GM12875 (cell line): ENCODE data around the gene CTDSPL2.

Experiments
- H3K4me3 ChIP-seq: one replicate; pipeline ENCODE4 v1.5.1; 2011; ENCODE audit warnings: low read depth, low read length, control low read depth
- TF ChIP-seq, protein P1 (sequence below): IDR thresholded peaks from 2 replicates; pipeline ENCODE4 v1.5.1; 2011; ENCODE audit warnings: low read depth, mild to moderate bottlenecking, control low read depth, inconsistent platforms, low read length, moderate library complexity, borderline replicate concordance; ENCODE audit not compliant: insufficient read depth

CTDSPL2 gene

GRCh38 chr15:44426975-44427755, at the start of gene CTDSPL2:
TSS of gene CTDSPL2 (plus strand) at chr15:44427629. CDS start at chr15:44459015, 31,386 bp downstream.
- TF ChIP-seq, protein P1, sequence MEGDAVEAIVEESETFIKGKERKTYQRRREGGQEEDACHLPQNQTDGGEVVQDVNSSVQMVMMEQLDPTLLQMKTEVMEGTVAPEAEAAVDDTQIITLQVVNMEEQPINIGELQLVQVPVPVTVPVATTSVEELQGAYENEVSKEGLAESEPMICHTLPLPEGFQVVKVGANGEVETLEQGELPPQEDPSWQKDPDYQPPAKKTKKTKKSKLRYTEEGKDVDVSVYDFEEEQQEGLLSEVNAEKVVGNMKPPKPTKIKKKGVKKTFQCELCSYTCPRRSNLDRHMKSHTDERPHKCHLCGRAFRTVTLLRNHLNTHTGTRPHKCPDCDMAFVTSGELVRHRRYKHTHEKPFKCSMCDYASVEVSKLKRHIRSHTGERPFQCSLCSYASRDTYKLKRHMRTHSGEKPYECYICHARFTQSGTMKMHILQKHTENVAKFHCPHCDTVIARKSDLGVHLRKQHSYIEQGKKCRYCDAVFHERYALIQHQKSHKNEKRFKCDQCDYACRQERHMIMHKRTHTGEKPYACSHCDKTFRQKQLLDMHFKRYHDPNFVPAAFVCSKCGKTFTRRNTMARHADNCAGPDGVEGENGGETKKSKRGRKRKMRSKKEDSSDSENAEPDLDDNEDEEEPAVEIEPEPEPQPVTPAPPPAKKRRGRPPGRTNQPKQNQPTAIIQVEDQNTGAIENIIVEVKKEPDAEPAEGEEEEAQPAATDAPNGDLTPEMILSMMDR = peak; percentile 29; the same call in 1 of the 2 replicates
- peak within 1 kb of the TSS; percentile 81 for H3K4me3 ChIP-seq

DNA sequence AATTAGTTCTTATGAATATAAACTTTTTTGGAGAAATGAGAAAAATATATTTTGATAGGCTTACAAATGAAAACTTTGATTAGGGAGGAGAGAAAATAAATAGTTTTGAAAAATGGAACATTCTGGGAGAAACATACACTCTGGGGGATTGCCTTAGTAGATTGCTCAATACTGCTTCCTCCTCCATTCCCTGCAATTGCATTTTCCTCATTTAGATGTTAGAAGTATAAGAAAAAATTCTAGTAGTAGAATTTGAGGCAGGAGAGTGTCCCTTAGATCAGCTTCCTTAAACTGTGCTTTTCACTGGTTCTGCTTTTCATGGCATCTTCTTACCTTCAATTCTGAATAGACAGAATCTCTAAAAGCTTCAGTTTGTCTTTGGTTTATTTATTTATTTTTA, 46.2 kb upstream of the CTDSPL2 start:
- no peak overlapping the region for H3K4me3 ChIP-seq
- TF ChIP-seq, protein P1 = no peak

DNA sequence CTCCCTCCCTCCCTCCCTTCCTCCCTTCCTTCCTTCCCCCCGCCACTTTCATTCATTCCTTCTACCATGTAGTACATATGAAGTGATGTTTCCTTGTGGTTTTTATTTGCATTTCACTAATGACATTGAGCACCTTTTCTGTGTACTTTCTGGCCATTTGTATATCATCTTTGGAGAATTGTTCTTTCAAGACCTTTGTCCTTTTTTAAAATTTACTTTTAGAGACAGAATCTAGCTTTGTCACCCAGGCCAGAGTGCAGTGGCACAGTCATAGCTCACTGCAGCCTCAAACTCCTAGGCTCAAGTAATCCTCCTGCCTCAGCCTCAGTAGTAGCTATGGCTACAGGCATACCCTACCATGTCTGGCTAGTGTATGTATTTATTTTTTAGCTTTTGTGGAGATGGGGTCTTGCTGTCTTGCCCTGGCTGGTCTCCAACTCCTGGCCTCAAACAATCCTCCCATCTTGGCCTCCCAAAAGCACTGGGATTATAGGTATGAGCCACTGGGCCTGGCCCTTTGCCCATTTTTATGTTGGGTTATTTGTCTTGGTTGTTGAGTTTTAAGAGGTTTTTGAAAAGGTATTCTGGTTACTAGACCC, 42.0 kb upstream of the CTDSPL2 start:
- TF ChIP-seq, protein P1 = no peak
- no peak overlapping the region for H3K4me3 ChIP-seq

DNA sequence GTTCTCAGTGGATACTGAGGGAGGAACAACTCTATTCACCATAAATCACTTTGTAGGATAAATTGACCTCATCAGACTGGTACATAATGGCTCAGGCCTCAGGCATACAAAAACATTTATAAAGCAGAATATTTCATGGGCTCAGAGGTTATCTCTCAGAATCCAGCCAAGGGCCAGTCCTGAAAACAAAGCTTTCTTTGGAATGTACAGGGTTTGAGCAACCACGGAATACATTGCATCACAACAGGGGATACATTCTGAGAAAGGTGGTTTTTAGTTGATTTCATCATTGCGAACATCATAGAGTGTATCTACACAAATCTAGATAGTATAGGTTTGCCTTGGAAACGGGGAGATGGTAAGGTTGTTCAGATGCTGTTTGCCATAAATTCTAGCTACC, 33.4 kb upstream of the CTDSPL2 start:
- no peak overlapping the region for H3K4me3 ChIP-seq
- TF ChIP-seq, protein P1 = no peak

DNA sequence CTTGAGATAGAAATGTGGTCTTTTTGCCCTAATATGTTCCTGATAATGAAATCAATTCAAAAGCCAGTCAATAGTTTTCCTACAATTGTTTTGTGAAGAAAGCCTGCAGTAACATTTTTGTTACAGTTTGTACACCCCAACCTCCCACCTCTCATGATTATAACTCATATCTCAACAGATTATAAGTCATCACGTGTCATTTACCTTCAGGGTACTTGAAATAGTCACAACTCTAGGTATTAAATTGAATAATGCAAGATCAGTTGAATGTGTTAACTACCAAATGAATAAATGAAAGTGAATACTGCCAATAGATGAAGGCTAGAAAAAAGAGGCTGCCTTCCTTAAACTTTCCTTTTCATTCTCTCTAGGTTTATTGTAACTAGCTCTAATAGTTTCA, 32.9 kb upstream of the CTDSPL2 start:
- TF ChIP-seq, protein P1 = no peak
- no peak overlapping the region for H3K4me3 ChIP-seq

- TF ChIP-seq, protein P1 = no peak
Observed at GRCh38 chr15:44397869-44398268, 29.6 kb upstream of the CTDSPL2 start.

DNA sequence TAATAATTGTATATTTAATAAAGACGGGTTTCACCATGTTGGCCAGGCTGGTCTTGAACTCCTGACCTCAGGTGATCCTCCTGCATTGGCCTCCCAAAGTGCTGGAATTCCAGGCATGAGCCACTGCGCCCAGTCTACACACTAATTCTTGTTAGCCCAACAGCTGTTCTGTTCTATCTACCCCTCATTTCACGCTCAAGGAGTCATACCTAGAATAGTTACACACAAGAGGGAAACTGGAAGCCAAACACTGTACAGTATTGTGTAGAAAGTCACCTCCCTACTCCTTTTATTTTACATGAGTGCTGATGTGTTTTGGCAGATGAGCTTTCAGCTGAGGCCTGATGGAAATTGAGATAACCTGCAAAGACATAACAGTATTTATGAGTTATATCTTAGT, 13.4 kb upstream of the CTDSPL2 start:
- no peak overlapping the region for H3K4me3 ChIP-seq
- TF ChIP-seq, protein P1 = no peak

More at GRCh38 chr15:44397869-44398268, 29.6 kb upstream of the CTDSPL2 start:
- H3K4me3 ChIP-seq = no peak overlapping the region
